A673 (cell line): ENCODE results near the gene CDK5RAP2. TPM values are rescaled to one million over a fixed set of nuclear protein-coding genes. Genes with fewer than 3 reads are reported as not detected.

ENCODE experiments used
- BruUV-seq: library from RNA; stranded (reverse); fragments of 400-500 nt; replicated peaks from 2 replicates; lab custom pipeline; 2021; lab: Mats Ljungman, UMichigan
- CTCF ChIA-PET: fragments of 300-600 bp; sonication (Branson Sonifier 250); formaldehyde crosslinking; loops from one replicate; lab custom pipeline; 2022; ENCODE audit warnings: antibody characterized with exemption; lab: Charles Lee
- POLR2A ChIA-PET: fragments of 300-600 bp; sonication (Branson Sonifier 250); formaldehyde crosslinking; loops from one replicate; lab custom pipeline; 2022; ENCODE audit warnings: antibody characterized with exemption; ENCODE audit not compliant: low non-redundant PET; lab: Charles Lee
- DNase-seq: peaks from one replicate; pipeline ENCODE4 v3.0.0-alpha.2; 2015; ENCODE audit warnings: low spot score
- H3K27ac ChIP-seq: fragments of 200-600 bp; sonication (generic); 2 replicates; pipeline ENCODE4 v1.5.1; 2016; ENCODE audit warnings: mixed run types, low read depth, mild to moderate bottlenecking, mixed read lengths, antibody characterized with exemption, low read length; ENCODE audit not compliant: poor library complexity, severe bottlenecking
- H3K27me3 ChIP-seq: fragments of 200-600 bp; sonication (generic); replicated peaks from 2 replicates; pipeline ENCODE4 v1.6.1; 2017; ENCODE audit warnings: mixed run types, low read depth, mild to moderate bottlenecking, mixed read lengths, antibody characterized with exemption, low read length; ENCODE audit not compliant: insufficient read depth, poor library complexity
- H3K36me3 ChIP-seq: fragments of 200-600 bp; sonication (generic); 2 replicates; pipeline ENCODE4 v1.6.1; 2016; ENCODE audit warnings: mixed run types, mild to moderate bottlenecking, mixed read lengths, antibody characterized with exemption, low read length; ENCODE audit not compliant: insufficient read depth, poor library complexity, severe bottlenecking
- H3K4me1 ChIP-seq: fragments of 200-600 bp; sonication (generic); 2 replicates; pipeline ENCODE4 v1.6.1; 2017; ENCODE audit warnings: mixed run types, mild to moderate bottlenecking, mixed read lengths, antibody characterized with exemption, low read length; ENCODE audit not compliant: insufficient read depth, poor library complexity, severe bottlenecking
- H3K4me3 ChIP-seq: fragments of 200-600 bp; sonication (generic); 2 replicates; pipeline ENCODE4 v1.5.1; 2016; ENCODE audit warnings: low read depth, mixed run types, mild to moderate bottlenecking, mixed read lengths, low read length; ENCODE audit not compliant: poor library complexity, severe bottlenecking
- H3K9me3 ChIP-seq: fragments of 200-600 bp; sonication (generic); 2 replicates; pipeline ENCODE4 v1.6.1; 2016; ENCODE audit warnings: mixed run types, low read depth, mild to moderate bottlenecking, mixed read lengths, antibody characterized with exemption, low read length; ENCODE audit not compliant: poor library complexity, severe bottlenecking
- CTCF ChIP-seq: fragments of 300-800, 200-600 bp; sonication (generic); conservative IDR thresholded peaks from 2 replicates; pipeline ENCODE4 v1.5.1; 2017; ENCODE audit warnings: low read depth, mild to moderate bottlenecking, antibody characterized with exemption, low read length, moderate library complexity, mixed read lengths
- EZH2 ChIP-seq: fragments of 200-600 bp; sonication (generic); IDR thresholded peaks from 2 replicates; pipeline ENCODE4 v1.6.1; 2017; ENCODE audit warnings: borderline replicate concordance, low read depth, mild to moderate bottlenecking, mixed read lengths, antibody characterized with exemption, low read length; ENCODE audit not compliant: poor library complexity, severe bottlenecking
- intact Hi-C: fragments of 100-400 bp; cut with micrococcal nuclease; formaldehyde crosslinking; loops from one replicate; pipeline ENCODE4 v1.10.0; 2022; ENCODE audit not compliant: unreplicated experiment
- total RNA-seq: library from RNA; stranded (reverse); gene quantifications from 2 replicates; pipeline ENCODE4 v1.2.3, GENCODE V29; 2021

The CDK5RAP2 gene
- total RNA-seq, 1 experiment from 2014 or later, result 94.5 TPM

GRCh38 chr9:120514405-120514804, 65.6 kb downstream of the CDK5RAP2 start:
- ChIA-PET CTCF (no interaction called here), POLR2A (no interaction called here)
- Histone ChIP-seq H3K27me3 (no peaks in the 10 kb centered on the region), H3K9me3 (no peaks in the 10 kb centered on the region), H3K4me3 (no peak overlapping the region), H3K4me1 (no peaks in the 10 kb centered on the region), H3K27ac (no peak overlapping the region), H3K36me3 (peaks cover 60% of the 10 kb centered on the region)
- intact Hi-C loops, result no loop called here
- DNase-seq, result no peak
- TF ChIP-seq EZH2, result no peak
- TF ChIP-seq CTCF, result no peak
- BruUV-seq, result no TSS peak

DNA sequence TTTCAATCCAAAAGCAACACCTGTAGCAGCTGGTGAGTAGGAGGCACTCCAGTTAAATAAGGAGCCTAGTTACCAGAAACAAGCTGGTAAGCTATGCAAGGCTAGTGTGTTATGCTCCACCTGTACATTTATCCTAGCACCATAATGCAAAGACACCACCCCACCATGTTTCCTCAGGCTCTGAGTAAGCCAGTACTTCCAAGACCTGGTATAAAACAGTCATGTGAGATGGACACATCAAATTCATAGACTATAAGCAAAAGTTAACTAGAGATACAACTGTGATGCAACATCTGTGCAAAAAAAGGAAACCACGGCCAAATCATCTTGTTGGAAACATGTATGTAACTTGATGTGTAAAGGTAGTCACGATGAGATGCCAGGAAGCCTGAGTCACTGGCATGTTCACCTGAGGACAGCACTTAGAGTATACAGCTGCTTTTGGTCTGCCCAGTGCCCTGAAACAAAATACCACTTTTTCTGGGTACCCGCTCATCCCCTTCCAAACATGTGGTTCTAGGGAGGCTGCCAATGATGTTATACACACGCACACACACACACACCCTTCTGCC, 66.1 kb downstream of the CDK5RAP2 start:
- ChIA-PET CTCF (no interaction called here), POLR2A (no interaction called here)
- no peaks in the 10 kb centered on the region for H3K4me1 ChIP-seq
- H3K27me3 ChIP-seq, result no peaks in the 10 kb centered on the region
- intact Hi-C loops, result no loop called here
- TF ChIP-seq CTCF (no peak), EZH2 (no peak)
- no TSS peak for BruUV-seq
- H3K9me3 ChIP-seq, result no peaks in the 10 kb centered on the region
- H3K4me3 ChIP-seq, result no peak overlapping the region
- H3K36me3 ChIP-seq, result peaks cover 57% of the 10 kb centered on the region
- no peak overlapping the region for H3K27ac ChIP-seq
- DNase-seq, result no peak

DNA sequence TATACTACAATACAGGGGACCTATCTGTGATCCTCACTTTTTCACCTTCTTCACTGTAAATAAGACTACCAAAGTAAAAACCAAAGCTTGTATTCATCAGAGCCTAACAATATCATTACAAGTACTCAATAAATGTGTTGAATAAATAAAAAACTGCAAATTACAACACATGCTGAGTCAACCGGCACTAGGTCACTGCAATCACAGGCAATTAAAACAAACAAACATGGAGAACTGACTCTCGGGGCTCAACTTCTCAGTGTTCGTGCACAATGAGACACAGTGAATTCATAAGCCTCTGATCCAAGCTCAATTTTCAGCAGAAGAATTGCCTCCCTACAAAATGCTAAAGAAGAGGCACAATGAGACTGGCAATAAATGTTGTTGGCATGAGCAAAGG, 69.2 kb downstream of the CDK5RAP2 start:
- no peak overlapping the region for H3K4me3 ChIP-seq
- TF ChIP-seq CTCF, result no peak
- TF ChIP-seq EZH2, result no peak
- ChIA-PET CTCF (no interaction called here), POLR2A (no interaction called here)
- BruUV-seq, result no TSS peak
- no peaks in the 10 kb centered on the region for H3K4me1 ChIP-seq
- H3K9me3 ChIP-seq, result peaks cover 14% of the 10 kb centered on the region
- H3K27me3 ChIP-seq, result no peaks in the 10 kb centered on the region
- no peak for DNase-seq
- H3K36me3 ChIP-seq, result peaks cover 47% of the 10 kb centered on the region
- H3K27ac ChIP-seq, result no peak overlapping the region
- intact Hi-C loops, result no loop called here
